ENCODE data around the gene AUNIP. TPM values are rescaled to one million over a fixed set of nuclear protein-coding genes. Genes with fewer than 3 reads are reported as not detected.

Gene AUNIP
- total RNA-seq, 1 experiment from 2014 or later = 17.6 TPM

DNA sequence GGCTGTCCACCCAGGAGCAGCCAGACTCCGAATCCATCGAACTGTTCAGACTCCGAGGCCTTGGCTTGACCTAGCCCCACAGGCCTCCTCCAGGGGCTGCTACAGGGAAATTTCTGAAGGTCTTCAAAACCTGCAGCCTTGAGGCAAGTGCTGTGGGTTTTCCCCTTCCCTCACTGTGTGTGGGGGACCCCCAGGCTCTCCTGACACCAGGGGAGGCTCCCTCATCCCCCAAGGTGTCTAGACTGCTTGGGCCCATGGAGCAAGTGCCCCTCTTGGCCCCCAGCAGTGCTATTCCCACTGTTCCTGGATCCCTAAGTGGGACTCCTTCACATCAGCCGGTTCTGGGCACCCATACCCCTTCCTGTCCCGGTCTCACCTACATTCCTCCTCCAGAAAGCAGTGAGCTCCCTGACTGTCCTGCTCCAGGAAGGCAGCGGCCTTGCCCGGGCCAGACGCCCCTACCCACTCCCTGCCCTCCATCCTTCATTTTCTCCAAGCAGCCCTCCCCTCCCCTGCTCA, 15.4 kb upstream of the AUNIP start:
- Histone ChIP-seq H4K20me1 (ENCODE audit: low read length) (no peaks in the 10 kb centered on the region), H3K4me2 (ENCODE audit: low read length) (peak overlapping the region; percentile 94), H3K4me3 (ENCODE audit: low read length) (peak overlapping the region; percentile 90), H3K27ac (ENCODE audit: low read length) (no peak overlapping the region), H3K9ac (ENCODE audit: low read length) (peak overlapping the region; percentile 70), H3K27me3 (ENCODE audit: low read length) (no peaks in the 10 kb centered on the region), H3K4me1 (ENCODE audit: insufficient read depth, low read length) (peaks cover 6% of the 10 kb centered on the region; the same call in 1 of the 2 replicates), H3K9me2 (replicated peaks; ENCODE audit: low read length) (no peaks in the 10 kb centered on the region), H2AFZ (ENCODE audit: low read length) (peak overlapping the region; percentile 95), H3K79me2 (ENCODE audit: low read length) (peaks cover 7% of the 10 kb centered on the region; the same call in 1 of the 2 replicates), H3K9me3 (ENCODE audit: low read length) (no peaks in the 10 kb centered on the region), H3K36me3 (ENCODE audit: low read depth, low read length) (no peaks in the 10 kb centered on the region), H3F3A (ENCODE audit: low read length, unreplicated experiment) (no peaks in the 10 kb centered on the region)
- intact Hi-C loops (cut with micrococcal nuclease) = no loop called here
- DNase-seq = peak; percentile 8
- CTCF ChIA-PET = interaction anchor here (0.8 kb wide), 1 partner anchor 18 kb away, joined by 9 read pairs; no protein-coding TSS in a partner anchor
- POLR2A ChIA-PET (ENCODE audit: unreplicated experiment) = interaction anchor here (0.6 kb wide), 1 partner anchor 169 kb away, joined by 3 read pairs; no protein-coding TSS in a partner anchor
- peak; percentile 42; the same call in 1 of the 2 replicates for ATAC-seq
- TF ChIP-seq, protein P1, sequence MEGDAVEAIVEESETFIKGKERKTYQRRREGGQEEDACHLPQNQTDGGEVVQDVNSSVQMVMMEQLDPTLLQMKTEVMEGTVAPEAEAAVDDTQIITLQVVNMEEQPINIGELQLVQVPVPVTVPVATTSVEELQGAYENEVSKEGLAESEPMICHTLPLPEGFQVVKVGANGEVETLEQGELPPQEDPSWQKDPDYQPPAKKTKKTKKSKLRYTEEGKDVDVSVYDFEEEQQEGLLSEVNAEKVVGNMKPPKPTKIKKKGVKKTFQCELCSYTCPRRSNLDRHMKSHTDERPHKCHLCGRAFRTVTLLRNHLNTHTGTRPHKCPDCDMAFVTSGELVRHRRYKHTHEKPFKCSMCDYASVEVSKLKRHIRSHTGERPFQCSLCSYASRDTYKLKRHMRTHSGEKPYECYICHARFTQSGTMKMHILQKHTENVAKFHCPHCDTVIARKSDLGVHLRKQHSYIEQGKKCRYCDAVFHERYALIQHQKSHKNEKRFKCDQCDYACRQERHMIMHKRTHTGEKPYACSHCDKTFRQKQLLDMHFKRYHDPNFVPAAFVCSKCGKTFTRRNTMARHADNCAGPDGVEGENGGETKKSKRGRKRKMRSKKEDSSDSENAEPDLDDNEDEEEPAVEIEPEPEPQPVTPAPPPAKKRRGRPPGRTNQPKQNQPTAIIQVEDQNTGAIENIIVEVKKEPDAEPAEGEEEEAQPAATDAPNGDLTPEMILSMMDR (conservative IDR thresholded peaks at IDR 0.05; ENCODE audit: low read depth, low read length) = no peak
- no peak for TF ChIP-seq EZH2 (IDR thresholded peaks at IDR 0.05; ENCODE audit: low read length, unreplicated experiment)
- TF ChIP-seq EZH2phosphoT487 (IDR thresholded peaks at IDR 0.05; ENCODE audit: borderline replicate concordance, low read length) = no peak
- BruUV-seq (replicated peaks) = TSS peak; percentile 33

DNA sequence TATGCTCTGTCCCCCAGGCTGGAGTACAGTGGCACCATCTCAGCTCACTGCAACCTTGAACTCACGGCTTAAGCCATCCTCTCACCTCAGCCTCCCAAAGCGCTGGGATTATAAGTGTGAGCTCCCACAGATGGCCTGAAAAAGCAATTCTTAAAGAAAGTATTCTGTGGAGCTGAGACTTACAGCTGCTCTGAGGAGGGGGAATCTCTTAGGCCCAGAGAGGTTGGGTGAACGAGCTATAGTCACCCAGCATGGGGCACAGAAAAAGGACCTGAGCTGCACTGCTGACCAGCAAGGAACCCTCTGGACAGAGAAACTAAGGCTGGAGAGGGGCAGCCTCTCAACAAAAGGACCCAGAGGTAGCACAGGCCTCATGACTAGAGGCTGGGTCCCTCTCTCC, 15.0 kb upstream of the AUNIP start:
- ATAC-seq (no peak), DNase-seq (no peak)
- Histone ChIP-seq H2AFZ (ENCODE audit: low read length) (no peak overlapping the region), H3K4me1 (ENCODE audit: insufficient read depth, low read length) (peaks cover 6% of the 10 kb centered on the region; the same call in 1 of the 2 replicates), H3K4me3 (ENCODE audit: low read length) (peak overlapping the region; percentile 90), H3K36me3 (ENCODE audit: low read depth, low read length) (no peaks in the 10 kb centered on the region), H3F3A (ENCODE audit: low read length, unreplicated experiment) (no peaks in the 10 kb centered on the region), H3K27me3 (ENCODE audit: low read length) (no peaks in the 10 kb centered on the region), H4K20me1 (ENCODE audit: low read length) (no peaks in the 10 kb centered on the region), H3K79me2 (ENCODE audit: low read length) (peaks cover 7% of the 10 kb centered on the region; the same call in 1 of the 2 replicates), H3K9ac (ENCODE audit: low read length) (no peak overlapping the region), H3K4me2 (ENCODE audit: low read length) (peak overlapping the region; percentile 94), H3K9me2 (replicated peaks; ENCODE audit: low read length) (no peaks in the 10 kb centered on the region), H3K9me3 (ENCODE audit: low read length) (no peaks in the 10 kb centered on the region), H3K27ac (ENCODE audit: low read length) (no peak overlapping the region)
- intact Hi-C loops (cut with micrococcal nuclease) = no loop called here
- TF ChIP-seq EZH2phosphoT487 (IDR thresholded peaks at IDR 0.05; ENCODE audit: borderline replicate concordance, low read length) (no peak), EZH2 (IDR thresholded peaks at IDR 0.05; ENCODE audit: low read length, unreplicated experiment) (no peak)
- TF ChIP-seq, protein P1 (conservative IDR thresholded peaks at IDR 0.05; ENCODE audit: low read depth, low read length) = no peak
- POLR2A ChIA-PET (ENCODE audit: unreplicated experiment) = no interaction called here
- no TSS peak for BruUV-seq (replicated peaks)
- CTCF ChIA-PET = no interaction called here

DNA sequence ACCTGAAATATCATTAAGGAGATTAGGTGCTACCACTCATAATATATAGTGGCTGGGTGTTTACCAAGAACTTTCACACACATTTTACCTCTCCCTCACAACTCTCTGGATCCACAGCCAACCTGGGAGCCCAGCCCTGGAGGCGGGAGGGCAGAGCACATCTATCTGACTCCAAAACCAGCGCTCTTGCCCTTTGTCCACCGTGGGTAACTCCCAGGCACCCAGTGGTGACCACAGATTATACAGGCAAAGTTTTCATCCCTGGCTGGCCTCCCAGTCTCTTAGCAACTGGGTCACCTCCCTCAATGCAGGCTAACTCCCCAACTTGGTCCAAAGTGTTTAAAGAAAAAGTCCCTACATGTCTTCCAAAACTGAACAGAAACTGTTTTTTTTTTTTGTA, 13.9 kb upstream of the AUNIP start:
- ChIA-PET CTCF (no interaction called here), POLR2A (ENCODE audit: unreplicated experiment) (no interaction called here)
- Histone ChIP-seq H3K4me1 (ENCODE audit: insufficient read depth, low read length) (peaks cover 6% of the 10 kb centered on the region; the same call in 1 of the 2 replicates), H3K9me3 (ENCODE audit: low read length) (no peaks in the 10 kb centered on the region), H3K4me3 (ENCODE audit: low read length) (no peak overlapping the region), H3K27ac (ENCODE audit: low read length) (no peak overlapping the region), H3K36me3 (ENCODE audit: low read depth, low read length) (no peaks in the 10 kb centered on the region), H2AFZ (ENCODE audit: low read length) (no peak overlapping the region), H3K4me2 (ENCODE audit: low read length) (no peak overlapping the region), H3F3A (ENCODE audit: low read length, unreplicated experiment) (no peaks in the 10 kb centered on the region), H3K9ac (ENCODE audit: low read length) (no peak overlapping the region), H3K27me3 (ENCODE audit: low read length) (no peaks in the 10 kb centered on the region), H3K9me2 (replicated peaks; ENCODE audit: low read length) (no peaks in the 10 kb centered on the region), H4K20me1 (ENCODE audit: low read length) (no peaks in the 10 kb centered on the region), H3K79me2 (ENCODE audit: low read length) (peaks cover 7% of the 10 kb centered on the region; the same call in 1 of the 2 replicates)
- no TSS peak for BruUV-seq (replicated peaks)
- TF ChIP-seq EZH2phosphoT487 (IDR thresholded peaks at IDR 0.05; ENCODE audit: borderline replicate concordance, low read length) (no peak), EZH2 (IDR thresholded peaks at IDR 0.05; ENCODE audit: low read length, unreplicated experiment) (no peak)
- TF ChIP-seq, protein P1 (conservative IDR thresholded peaks at IDR 0.05; ENCODE audit: low read depth, low read length) = no peak
- no peak for ATAC-seq
- DNase-seq = no peak
- intact Hi-C loops (cut with micrococcal nuclease) = no loop called here
